ENCODE measurements around the gene KIRREL1. TPM values are rescaled to one million over a fixed set of nuclear protein-coding genes. Genes with fewer than 3 reads are reported as not detected.

The KIRREL1 gene
- total RNA-seq, 4 donors from 2014 or later: 8.2 to 18.3 (median 12.6) TPM

GRCh38 chr1:158145173-158145719 is 151.8 kb downstream of the KIRREL1 start:
- no peaks in the 10 kb centered on the region for H3K36me3 ChIP-seq
- in situ Hi-C loops (cut with MboI; ENCODE audit: low pct_ligation_motif_present in 1 of 4, low pct_unique_long_range_greater_than_20kb in 1 of 4, low sequenced_read_pairs in 3 of 4) (no loop called here), intact Hi-C loops (cut with DNase I; ENCODE audit: low total_unique reads) (no loop called here)
- H3K4me1 ChIP-seq: peaks cover 0 to 12% (median 7%) of the 10 kb centered on the region in 4 donors
- peak overlapping the region in 2 of 4 donors; percentile 18 to 25 for H3K27ac ChIP-seq
- H3K9me3 ChIP-seq: no peaks in the 10 kb centered on the region
- TF ChIP-seq POLR2AphosphoS5 (IDR thresholded peaks at IDR 0.05): no peak
- no peak for TF ChIP-seq CTCF (IDR thresholded peaks at IDR 0.05)
- TF ChIP-seq POLR2A (IDR thresholded peaks at IDR 0.05): no peak
- TF ChIP-seq EP300 (IDR thresholded peaks at IDR 0.05; ENCODE audit: low read depth): no peak
- no peaks in the 10 kb centered on the region for H3K27me3 ChIP-seq
- H3K4me3 ChIP-seq: no peak overlapping the region
- no peak for DNase-seq

- 85% methylated on average over 5 to 6 of the region's 6 CpGs for WGBS, 2 donors (ENCODE audit: low coverage in 1 of 2)
- peaks cover 0 to 14% (median 7%) of the 10 kb centered on the region in 4 donors for H3K4me1 ChIP-seq
- H3K4me3 ChIP-seq: no peak overlapping the region
- in situ Hi-C loops (cut with MboI; ENCODE audit: low pct_ligation_motif_present in 1 of 4, low pct_unique_long_range_greater_than_20kb in 1 of 4, low sequenced_read_pairs in 3 of 4) (no loop called here), intact Hi-C loops (cut with DNase I; ENCODE audit: low total_unique reads) (no loop called here)
- H3K9me3 ChIP-seq: no peaks in the 10 kb centered on the region
- no peaks in the 10 kb centered on the region for H3K36me3 ChIP-seq
- H3K27ac ChIP-seq: no peak overlapping the region
- H3K27me3 ChIP-seq: no peaks in the 10 kb centered on the region
- TF ChIP-seq EP300 (IDR thresholded peaks at IDR 0.05; ENCODE audit: low read depth) (no peak), POLR2AphosphoS5 (IDR thresholded peaks at IDR 0.05) (no peak)
- no peak for DNase-seq
These were observed 152.7 kb downstream of the KIRREL1 start for GRCh38 chr1:158146165-158146564.

- Histone ChIP-seq H3K27ac (no peak overlapping the region), H3K9me3 (no peaks in the 10 kb centered on the region), H3K36me3 (no peaks in the 10 kb centered on the region), H3K4me3 (no peak overlapping the region), H3K4me1 (peaks cover 0 to 14% (median 7%) of the 10 kb centered on the region in 4 donors), H3K27me3 (no peaks in the 10 kb centered on the region)
- in situ Hi-C loops (cut with MboI; ENCODE audit: low pct_ligation_motif_present in 1 of 4, low pct_unique_long_range_greater_than_20kb in 1 of 4, low sequenced_read_pairs in 3 of 4): no loop called here
- TF ChIP-seq POLR2A (IDR thresholded peaks at IDR 0.05): no peak
- no peak for TF ChIP-seq CTCF (IDR thresholded peaks at IDR 0.05)
- TF ChIP-seq EP300 (IDR thresholded peaks at IDR 0.05; ENCODE audit: low read depth): no peak
- no peak for TF ChIP-seq POLR2AphosphoS5 (IDR thresholded peaks at IDR 0.05)
- DNase-seq: no peak
- 76% methylated on average over 2 of the region's 2 CpGs; no CpG with 5 or more reads in 1 of the 2 donors for WGBS, 2 donors (ENCODE audit: low coverage in 1 of 2)
- intact Hi-C loops (cut with DNase I; ENCODE audit: low total_unique reads): no loop called here
These were observed 153.3 kb downstream of the KIRREL1 start for GRCh38 chr1:158146739-158147138.

GRCh38 chr1:158147401-158147800 is 154.0 kb downstream of the KIRREL1 start:
- intact Hi-C loops (cut with DNase I; ENCODE audit: low total_unique reads) (no loop called here), in situ Hi-C loops (cut with MboI; ENCODE audit: low pct_ligation_motif_present in 1 of 4, low pct_unique_long_range_greater_than_20kb in 1 of 4, low sequenced_read_pairs in 3 of 4) (no loop called here)
- Histone ChIP-seq H3K4me3 (no peak overlapping the region), H3K4me1 (peaks cover 0 to 14% (median 7%) of the 10 kb centered on the region in 4 donors), H3K27ac (peak overlapping the region in 1 of 4 donors; percentile 64), H3K36me3 (no peaks in the 10 kb centered on the region), H3K9me3 (no peaks in the 10 kb centered on the region), H3K27me3 (no peaks in the 10 kb centered on the region)
- TF ChIP-seq POLR2A (IDR thresholded peaks at IDR 0.05) (no peak), CTCF (IDR thresholded peaks at IDR 0.05) (no peak), POLR2AphosphoS5 (IDR thresholded peaks at IDR 0.05) (no peak), EP300 (IDR thresholded peaks at IDR 0.05; ENCODE audit: low read depth) (no peak)
- no peak for DNase-seq
- 45% methylated on average over 2 of the region's 2 CpGs for WGBS, 2 donors (ENCODE audit: low coverage in 1 of 2)

GRCh38 chr1:158147869-158148268 is 154.4 kb downstream of the KIRREL1 start:
- peak; percentile 21 for DNase-seq
- H3K36me3 ChIP-seq: no peaks in the 10 kb centered on the region
- H3K4me1 ChIP-seq: peaks cover 0 to 14% (median 7%) of the 10 kb centered on the region in 4 donors
- in situ Hi-C loops (cut with MboI; ENCODE audit: low pct_ligation_motif_present in 1 of 4, low pct_unique_long_range_greater_than_20kb in 1 of 4, low sequenced_read_pairs in 3 of 4) (no loop called here), intact Hi-C loops (cut with DNase I; ENCODE audit: low total_unique reads) (no loop called here)
- no peak overlapping the region for H3K4me3 ChIP-seq
- TF ChIP-seq POLR2AphosphoS5 (IDR thresholded peaks at IDR 0.05) (no peak), POLR2A (IDR thresholded peaks at IDR 0.05) (no peak)
- H3K9me3 ChIP-seq: no peaks in the 10 kb centered on the region
- H3K27me3 ChIP-seq: no peaks in the 10 kb centered on the region
- WGBS, 2 donors (ENCODE audit: low coverage in 1 of 2): 67 to 77% methylated on average over 3 of the region's 3 CpGs
- peak overlapping the region in 1 of 4 donors; percentile 64 for H3K27ac ChIP-seq

Data from transverse colon (tissue), 4 donors.